Motor neuron (in vitro differentiated cells): Measurements from ENCODE around the gene PRICKLE3. TPM values are rescaled to one million over a fixed set of nuclear protein-coding genes. Genes with fewer than 3 reads are reported as not detected.
A peak's percentile ranks its signal among the peaks of the same experiment; 100 is the strongest.
"Not testable (repeated sequence)": the region's sequence is repeated elsewhere in the genome, so short reads cannot be mapped to it uniquely, and the experiment has no call there.

ENCODE experiments used
- ATAC-seq, 8 experiments: fragments of 200-7000 bp; cut with Tn5 transposase; replicated peaks in 6 of 8; 2 replicates each; pipeline ENCODE4 v1.8.0; 2021; ENCODE audit warnings: mild to moderate bottlenecking in 8 of 8, moderate library complexity in 8 of 8
- H3K27ac ChIP-seq, 2 donors: fragments of 250-450 bp; sonication (Bioruptor Pico); 2 replicates each; pipeline ENCODE4 v1.9.0; 2021; ENCODE audit warnings: antibody characterized with exemption in 2 of 2, mild to moderate bottlenecking in 2 of 2, moderate library complexity in 1 of 2
- H3K4me1 ChIP-seq, 2 donors: fragments of 250-450 bp; sonication (Bioruptor Pico); replicated peaks in 1 of 2; 2 replicates each; pipeline ENCODE4 v1.6.1; 2021; ENCODE audit warnings: antibody characterized with exemption in 2 of 2, mild to moderate bottlenecking in 2 of 2, moderate library complexity in 1 of 2
- H3K4me3 ChIP-seq, 5 donors: fragments of 250-450 bp; sonication (Bioruptor Pico); 2 replicates each; pipeline ENCODE4 v1.9.0; 2021; ENCODE audit warnings: antibody characterized with exemption in 5 of 5, mild to moderate bottlenecking in 5 of 5, moderate library complexity in 4 of 5
- WGBS, 10 experiments: fragments of 450-650 bp; shearing (Covaris generic); methylation state at CpG; one replicate each; pipeline ENCODE4 v1.0.0; 2022; 5-methylcytosine and 5-hydroxymethylcytosine counted together
- in situ Hi-C, 9 experiments: fragments of 400-800 bp; cut with MboI; loops; one replicate each; pipeline ENCODE4 v1.15.0; 2021; ENCODE audit warnings: low sequenced_read_pairs in 9 of 9, low pct_unique_long_range_greater_than_20kb in 2 of 9; ENCODE audit not compliant: unreplicated experiment in 9 of 9
- total RNA-seq, 8 experiments: library from RNA; unstranded; fragments of 300-600 nt; gene quantifications; 2 replicates each; pipeline versions ENCODE4 v1.2.3 to v1.2.4, GENCODE V29; 2022

The PRICKLE3 gene
- total RNA-seq, 8 experiments from 2014 or later: 0.33 to 11.8 (median 1.1) TPM

- Histone ChIP-seq H3K4me1 (peaks cover 0 to 3% of the 10 kb centered on the region in 2 donors), H3K27ac (no peak overlapping the region), H3K4me3 (no peak overlapping the region)
- 48% methylated on average over 6 of the region's 25 CpGs; no CpG with 5 or more reads in 9 of the 10 experiments for WGBS, 10 experiments
- ATAC-seq: no peak
- in situ Hi-C loops: no loop called here
Observed at GRCh38 chrX:49157194-49157593, 29.0 kb downstream of the PRICKLE3 start.

GRCh38 chrX:49155900-49156837 lies 30.0 kb downstream of the PRICKLE3 start:
- peaks cover 0 to 3% of the 10 kb centered on the region in 2 donors for H3K4me1 ChIP-seq
- peak overlapping the region; percentile 96 to 100 for H3K27ac ChIP-seq
- WGBS, 10 experiments: 60% methylated on average over 4 of the region's 65 CpGs; no CpG with 5 or more reads in 9 of the 10 experiments
- peak; percentile 88 to 93 (median 91) for ATAC-seq
- H3K4me3 ChIP-seq: peak overlapping the region; percentile 54 to 78 (median 59)
- in situ Hi-C loops: no loop called here

DNA sequence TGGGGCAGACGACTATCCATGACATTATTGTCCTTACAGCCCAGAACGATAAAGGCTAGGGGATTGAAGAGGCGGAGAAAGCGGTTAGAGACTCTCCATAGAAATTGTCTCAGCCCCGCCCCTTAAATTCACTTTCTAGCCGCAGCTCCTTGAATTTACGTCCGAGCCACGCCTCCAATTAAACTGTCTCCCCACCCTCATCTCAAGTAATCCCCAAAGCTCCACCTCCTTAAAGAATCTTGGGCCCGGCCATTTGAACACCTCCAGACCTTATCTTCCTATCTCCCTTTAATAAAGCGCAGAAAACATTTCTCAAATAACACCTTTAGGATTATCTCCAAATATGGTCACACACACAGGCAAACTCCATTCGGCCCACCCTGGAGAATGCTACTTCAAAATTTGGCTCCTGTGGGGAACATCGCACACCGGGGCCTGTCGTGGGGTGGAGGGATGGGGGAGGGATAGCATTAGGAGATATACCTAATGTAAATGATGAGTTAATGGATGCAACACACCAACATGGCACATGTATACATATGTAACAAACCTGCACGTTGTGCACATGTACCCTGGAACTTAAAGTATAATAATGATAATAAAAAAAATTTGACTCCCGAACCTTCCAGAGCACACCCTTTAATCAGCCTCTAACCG lies 30.8 kb downstream of the PRICKLE3 start:
- H3K4me3 ChIP-seq: peak overlapping the region; percentile 54 to 78 (median 59)
- H3K4me1 ChIP-seq: peaks cover 0 to 3% of the 10 kb centered on the region in 2 donors
- peak; percentile 20 to 53 (median 26) for ATAC-seq
- peak overlapping the region; percentile 96 to 100 for H3K27ac ChIP-seq
- in situ Hi-C loops: no loop called here
- 0 to 10% (median 7%) methylated on average over 2 to 4 of the region's 18 CpGs; no CpG with 5 or more reads in 7 of the 10 experiments for WGBS, 10 experiments

GRCh38 chrX:49153467-49153866 lies 32.7 kb downstream of the PRICKLE3 start:
- Histone ChIP-seq H3K4me1 (peaks cover 0 to 3% of the 10 kb centered on the region in 2 donors), H3K4me3 (no peak overlapping the region), H3K27ac (no peak overlapping the region)
- ATAC-seq: no peak
- 83 to 100% methylated on average over 1 of the region's 1 CpG; no CpG with 5 or more reads in 8 of the 10 experiments for WGBS, 10 experiments
- in situ Hi-C loops: no loop called here

- H3K27ac ChIP-seq, ATAC-seq, in situ Hi-C loops, H3K4me3 ChIP-seq, H3K4me1 ChIP-seq: not testable (repeated sequence)
- WGBS, 10 experiments: 60 to 100% (median 61%) methylated on average over 2 to 8 of the region's 14 CpGs; no CpG with 5 or more reads in 7 of the 10 experiments
Observed at GRCh38 chrX:49149291-49149690, 36.9 kb downstream of the PRICKLE3 start.

- H3K4me1 ChIP-seq, in situ Hi-C loops, ATAC-seq, H3K27ac ChIP-seq, H3K4me3 ChIP-seq: not testable (repeated sequence)
- 44 to 75% (median 65%) methylated on average over 4 to 8 of the region's 21 CpGs; no CpG with 5 or more reads in 7 of the 10 experiments for WGBS, 10 experiments
Observed at GRCh38 chrX:49148390-49149100, 37.6 kb downstream of the PRICKLE3 start.

GRCh38 chrX:49147936-49148335 lies 38.2 kb downstream of the PRICKLE3 start:
- in situ Hi-C loops: no loop called here
- Histone ChIP-seq H3K27ac (no peak overlapping the region), H3K4me1 (no peaks in the 10 kb centered on the region), H3K4me3 (no peak overlapping the region)
- WGBS, 10 experiments: 66 to 80% methylated on average over 5 to 10 of the region's 13 CpGs; no CpG with 5 or more reads in 8 of the 10 experiments
- ATAC-seq: no peak

GRCh38 chrX:49147282-49147681 lies 38.9 kb downstream of the PRICKLE3 start:
- Histone ChIP-seq H3K4me3 (no peak overlapping the region), H3K27ac (no peak overlapping the region), H3K4me1 (no peaks in the 10 kb centered on the region)
- 89 to 93% methylated on average over 3 of the region's 8 CpGs; no CpG with 5 or more reads in 8 of the 10 experiments for WGBS, 10 experiments
- ATAC-seq: no peak
- in situ Hi-C loops: no loop called here

DNA sequence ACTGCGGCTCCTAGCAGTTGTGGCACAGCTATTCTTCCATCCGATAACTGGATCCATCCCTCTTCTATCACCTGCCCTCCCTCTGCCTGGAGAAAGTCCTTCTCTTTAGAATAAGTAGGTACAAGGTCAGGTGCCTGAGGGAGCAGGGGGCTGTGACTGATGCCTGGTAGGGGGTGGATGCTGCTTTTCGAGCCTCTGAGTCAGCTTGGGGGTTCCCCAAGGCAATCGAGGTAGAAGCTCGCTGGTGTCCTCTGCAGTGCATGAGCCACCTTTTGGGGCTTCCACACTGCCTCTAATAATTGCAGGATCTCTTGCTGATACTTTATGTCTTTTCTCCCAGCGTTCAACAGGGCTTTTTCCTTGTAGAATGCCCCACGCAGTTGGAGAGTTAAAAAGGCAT lies 43.0 kb downstream of the PRICKLE3 start:
- H3K4me3 ChIP-seq, in situ Hi-C loops, H3K27ac ChIP-seq, ATAC-seq, H3K4me1 ChIP-seq: not testable (repeated sequence)
- WGBS, 10 experiments: 48 to 100% (median 60%) methylated on average over 1 to 4 of the region's 7 CpGs; no CpG with 5 or more reads in 7 of the 10 experiments

DNA sequence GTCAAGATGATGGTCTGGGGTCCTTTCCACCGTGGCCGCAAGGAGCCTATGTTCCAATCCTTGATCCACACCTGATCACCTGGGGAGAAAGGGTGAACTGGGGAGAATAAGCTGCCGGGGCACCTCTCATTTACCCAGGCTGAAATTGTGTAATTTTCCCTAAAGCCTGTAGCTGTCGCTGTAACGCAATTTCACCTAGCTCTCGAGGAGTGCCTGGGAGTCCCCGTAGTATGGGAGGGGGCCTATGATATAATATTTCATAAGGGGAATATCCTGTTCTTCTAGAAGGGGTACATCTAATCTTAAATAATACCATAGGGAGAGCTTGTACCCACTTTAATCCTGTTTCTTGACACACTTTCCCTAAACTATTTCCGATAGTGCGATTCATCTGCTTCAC lies 43.9 kb downstream of the PRICKLE3 start:
- H3K4me1 ChIP-seq, H3K4me3 ChIP-seq, H3K27ac ChIP-seq, in situ Hi-C loops, ATAC-seq: not testable (repeated sequence)
- WGBS, 10 experiments: 87 to 100% methylated on average over 1 to 3 of the region's 9 CpGs; no CpG with 5 or more reads in 8 of the 10 experiments

DNA sequence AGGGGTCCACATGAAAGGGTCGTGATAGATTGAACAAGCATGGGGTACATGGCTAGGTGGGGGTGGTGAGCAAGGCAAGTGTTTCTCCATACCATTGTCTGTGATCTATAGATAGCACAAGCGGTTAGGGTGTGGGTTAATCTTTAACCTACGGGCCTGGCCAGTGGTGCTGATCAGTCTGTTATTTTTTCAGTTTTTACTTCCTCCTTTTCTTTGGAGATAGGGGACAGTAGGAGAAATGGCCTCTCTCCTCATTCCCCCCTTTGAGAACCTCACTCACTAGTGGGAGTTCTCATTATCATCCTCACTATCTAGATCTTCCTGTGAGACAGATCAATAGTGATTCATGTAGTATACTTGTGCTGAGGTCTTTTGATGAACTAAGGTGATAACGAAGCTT lies 46.5 kb downstream of the PRICKLE3 start:
- in situ Hi-C loops: no loop called here
- 22 to 90% (median 43%) methylated on average over 1 to 4 of the region's 4 CpGs; no CpG with 5 or more reads in 5 of the 10 experiments for WGBS, 10 experiments
- H3K4me1 ChIP-seq: no peaks in the 10 kb centered on the region
- ATAC-seq: no peak
- H3K4me3 ChIP-seq: no peak overlapping the region
- no peak overlapping the region for H3K27ac ChIP-seq

DNA sequence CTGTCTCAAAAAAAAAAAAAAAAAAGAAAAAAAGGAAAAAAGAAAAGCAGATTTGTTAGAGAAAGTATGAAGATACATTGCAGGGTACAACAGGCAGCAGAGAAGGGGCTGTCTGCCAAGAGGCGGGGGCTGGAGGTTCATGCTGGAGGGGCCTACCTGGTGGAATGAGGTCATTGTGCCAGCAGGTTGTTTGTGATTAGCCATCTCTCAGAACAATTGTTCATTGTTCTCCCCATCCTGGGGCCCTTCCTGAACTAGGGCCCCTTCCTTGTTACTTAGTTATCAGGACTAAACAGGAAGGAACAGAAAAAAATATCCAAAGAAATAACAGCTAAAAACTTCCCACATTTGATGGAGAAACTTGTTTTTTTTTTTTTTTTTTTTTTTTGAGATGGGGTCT lies 48.7 kb downstream of the PRICKLE3 start:
- H3K4me3 ChIP-seq: no peak overlapping the region
- WGBS, 10 experiments: 80 to 83% methylated on average over 1 of the region's 1 CpG; no CpG with 5 or more reads in 8 of the 10 experiments
- no peak for ATAC-seq
- H3K4me1 ChIP-seq: no peaks in the 10 kb centered on the region
- no peak overlapping the region for H3K27ac ChIP-seq
- in situ Hi-C loops: no loop called here
